CD4-positive, alpha-beta T cell treated with Interferon alpha-2 for 1 hour (primary cell): ENCODE data around the gene GINS2.

Source experiments
- DNase-seq, 2 donors: peaks; one replicate each; pipeline ENCODE4 v3.0.0-alpha.2; 2020 to 2022

GINS2 gene

DNA sequence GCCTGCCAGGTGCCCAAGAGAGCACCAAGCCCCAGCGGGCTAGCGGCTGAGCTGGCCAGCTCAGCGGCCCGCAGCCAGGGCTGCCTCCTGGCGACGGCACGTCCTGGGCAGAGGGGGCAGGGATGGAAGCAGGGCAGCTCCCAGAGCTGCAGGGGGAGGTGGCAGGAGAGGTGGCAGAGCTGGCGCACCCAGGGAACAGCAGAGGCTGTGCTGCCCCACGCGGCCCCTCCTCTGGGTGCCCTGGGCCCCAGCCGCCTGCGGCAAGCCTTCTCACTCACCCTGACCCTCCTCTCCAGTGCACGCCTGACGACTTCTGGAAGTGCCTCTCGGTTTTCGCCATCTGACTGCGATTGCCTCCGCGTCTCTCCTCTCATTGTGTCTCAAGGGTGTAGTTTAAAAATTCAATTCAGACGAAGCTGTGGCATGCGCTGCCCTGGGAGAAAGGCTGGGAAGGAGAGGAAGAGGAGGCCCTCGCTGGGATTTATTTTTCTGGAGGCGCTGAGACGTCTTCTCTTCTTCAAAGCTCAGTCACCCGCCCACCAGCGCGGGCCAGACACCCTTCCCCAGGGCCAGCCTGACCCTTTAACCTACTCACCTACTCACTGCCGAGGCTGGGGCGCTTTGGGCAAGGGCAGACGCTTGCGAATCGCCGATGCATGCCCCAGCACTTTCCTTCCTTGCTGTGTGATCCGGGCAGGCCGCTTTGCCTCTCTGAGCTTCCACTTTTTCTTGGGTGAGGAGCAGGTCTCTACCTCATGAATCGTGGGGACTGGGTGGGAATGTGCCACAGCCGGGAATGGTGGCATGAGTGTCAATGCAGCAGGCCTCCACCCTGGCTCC is 50.7 kb downstream of the GINS2 start:
- no peak for DNase-seq

DNA sequence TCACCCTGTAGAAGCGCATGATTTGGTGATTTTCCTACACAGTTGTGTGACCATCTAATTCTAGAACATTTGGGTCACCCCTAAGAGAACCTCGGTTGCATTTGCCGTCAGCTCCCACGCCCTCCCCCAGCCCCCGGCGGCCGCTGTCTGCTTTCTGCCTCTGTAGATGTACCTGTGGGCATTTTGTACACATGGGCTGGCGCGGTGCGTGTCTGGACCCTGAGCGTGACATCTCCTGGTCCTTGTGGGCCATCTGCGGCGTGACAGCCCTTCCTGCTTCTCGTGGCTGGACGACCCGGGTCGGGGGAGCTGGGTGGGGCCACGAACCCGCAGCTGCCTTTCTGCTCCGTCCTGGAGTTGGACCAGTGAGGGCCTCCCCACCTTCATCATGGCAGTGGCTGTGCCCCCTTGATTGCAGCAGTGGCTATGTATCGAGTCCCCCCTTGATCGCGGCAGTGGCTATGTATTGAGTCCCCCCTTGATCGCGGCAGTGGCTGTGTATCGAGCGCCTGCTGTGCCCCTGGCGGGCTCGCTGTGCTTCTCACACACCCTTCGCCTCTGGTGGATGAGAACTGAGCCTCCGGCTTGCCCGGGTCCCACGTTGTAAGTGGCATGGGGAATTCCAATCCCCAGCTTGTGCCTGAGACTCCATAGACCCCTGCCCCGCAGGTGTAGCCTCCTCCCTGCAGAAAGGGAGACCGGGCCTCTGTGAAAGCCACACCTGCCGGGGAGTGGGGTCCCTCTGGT is 51.5 kb downstream of the GINS2 start:
- DNase-seq, result no peak

DNA sequence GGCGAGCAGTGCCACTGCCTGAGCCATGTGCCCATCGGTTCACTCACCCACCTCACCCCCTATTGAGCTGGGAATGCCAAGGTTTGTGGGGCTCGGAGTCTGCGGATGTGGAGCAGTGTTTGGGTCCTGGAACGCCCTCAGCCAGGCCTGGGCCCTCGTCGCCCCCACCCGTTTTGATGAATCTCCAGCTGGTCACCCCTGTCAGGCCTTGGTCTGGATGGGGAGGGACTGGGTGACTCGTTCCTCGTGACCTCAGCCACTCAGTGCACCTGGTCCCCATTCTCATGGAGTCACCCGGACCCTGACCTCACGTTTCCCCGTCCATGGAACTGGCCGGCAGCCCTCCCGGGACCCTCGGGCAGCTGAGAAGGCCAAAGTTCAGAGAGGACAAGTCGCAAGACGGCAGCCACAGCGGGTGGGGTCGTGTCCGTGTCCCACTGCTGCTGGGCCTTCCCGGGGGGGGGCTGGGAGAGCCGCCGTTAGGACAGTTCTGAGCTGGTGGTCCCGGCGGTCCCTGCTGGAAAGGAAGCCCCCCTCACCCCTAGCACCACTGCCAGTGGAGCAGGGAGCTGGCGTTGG is 52.4 kb downstream of the GINS2 start:
- DNase-seq, result no peak

DNA sequence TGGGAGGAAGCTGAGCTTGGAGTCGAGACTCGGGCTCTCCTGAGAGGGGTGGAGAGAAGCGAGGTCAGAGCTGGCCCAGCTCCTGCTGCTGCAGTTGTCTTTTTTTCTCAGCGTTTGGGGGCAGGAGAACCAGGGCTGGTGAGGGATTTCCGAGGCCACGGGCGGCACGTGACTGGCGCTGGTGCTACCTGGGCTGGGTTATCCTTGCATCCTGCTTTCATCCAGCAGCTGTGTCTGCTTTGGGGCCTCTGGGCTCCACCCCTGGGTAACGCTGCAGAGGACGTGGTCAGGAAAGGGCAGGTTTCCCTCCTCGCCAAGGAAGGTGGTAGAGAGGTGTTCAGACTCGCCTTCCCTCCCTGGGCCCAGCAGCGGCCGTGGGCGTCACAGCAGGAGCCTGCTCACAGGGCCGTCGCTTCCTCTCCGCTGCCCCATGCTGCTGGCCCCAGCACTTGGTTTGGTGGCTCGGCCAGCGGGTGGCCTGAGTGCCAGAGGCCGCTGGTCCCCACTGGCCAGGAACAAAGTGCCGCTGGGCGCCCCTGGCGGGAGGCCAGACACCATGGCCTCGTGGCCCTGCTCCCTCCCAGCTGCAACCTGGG is 53.1 kb downstream of the GINS2 start:
- no peak for DNase-seq

DNA sequence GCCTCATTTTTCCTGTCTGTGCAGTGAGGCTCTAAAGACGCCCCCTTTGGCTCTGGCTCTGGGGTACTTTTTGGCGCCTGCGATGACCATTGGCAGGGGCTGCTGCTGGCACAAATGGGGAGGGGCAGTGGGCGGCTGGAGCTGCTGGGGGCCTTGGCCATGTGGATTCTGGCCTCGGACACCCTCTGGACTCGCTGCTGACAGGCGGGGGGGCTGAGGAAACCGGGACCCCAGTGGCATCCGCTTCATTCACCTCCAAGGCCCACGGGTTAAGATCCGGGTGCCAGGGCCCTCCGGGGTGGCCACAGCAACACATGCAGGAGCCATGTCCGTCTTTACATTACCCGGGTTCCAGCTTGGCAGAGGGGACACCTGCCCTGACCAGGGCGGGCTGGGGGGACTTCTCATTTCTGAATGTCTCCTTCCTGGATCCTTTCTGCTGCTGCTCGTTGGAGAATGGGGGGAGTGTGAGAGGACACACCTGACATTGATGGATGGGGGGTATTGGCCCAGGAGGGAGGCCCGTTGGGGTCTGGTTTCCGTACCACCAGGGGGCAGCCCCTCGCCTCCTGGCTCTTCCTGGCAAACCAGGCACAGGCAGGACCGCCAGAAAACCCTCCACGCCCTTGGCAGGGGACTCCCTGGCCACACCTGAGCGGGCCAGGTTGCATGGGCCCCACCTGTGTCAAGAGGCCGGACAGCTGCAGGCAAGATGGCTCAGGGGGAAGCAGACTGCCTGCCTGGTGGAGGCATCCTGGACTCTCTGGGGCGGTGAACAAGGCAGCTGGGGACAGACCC is 53.8 kb downstream of the GINS2 start:
- no peak for DNase-seq

DNA sequence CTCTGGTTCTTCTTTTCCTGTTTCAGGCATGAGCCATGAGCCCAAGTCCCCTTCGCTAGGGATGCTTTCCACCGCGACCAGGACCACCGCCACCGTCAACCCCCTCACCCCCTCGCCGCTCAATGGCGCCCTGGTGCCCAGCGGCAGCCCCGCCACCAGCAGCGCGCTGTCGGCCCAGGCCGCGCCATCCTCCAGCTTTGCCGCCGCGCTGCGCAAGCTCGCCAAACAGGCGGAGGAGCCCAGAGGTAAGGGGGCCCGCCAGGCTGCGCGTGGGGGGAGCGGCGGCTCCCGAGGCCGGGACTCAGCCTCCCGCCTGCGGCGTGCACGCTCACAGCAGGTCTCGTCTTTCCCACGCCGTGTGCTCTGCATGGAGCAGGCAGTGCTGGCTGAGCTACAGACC is 54.9 kb downstream of the GINS2 start:
- no peak for DNase-seq

DNA sequence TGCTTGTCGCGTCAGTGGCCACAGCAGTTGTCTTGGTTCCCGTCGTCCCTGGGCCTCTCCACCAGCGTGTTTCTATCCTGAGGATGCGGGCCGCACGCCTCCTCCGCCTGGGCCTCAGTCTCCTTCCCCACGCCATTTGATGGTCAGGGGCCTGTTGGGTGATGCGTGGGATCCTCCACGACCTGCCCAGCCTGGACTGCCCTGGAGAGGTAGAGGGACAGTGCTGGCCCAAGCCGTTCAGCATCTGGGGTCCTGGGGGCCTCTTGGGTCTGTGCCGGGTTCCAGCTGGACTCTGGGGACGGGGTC is 55.4 kb downstream of the GINS2 start:
- no peak for DNase-seq

DNA sequence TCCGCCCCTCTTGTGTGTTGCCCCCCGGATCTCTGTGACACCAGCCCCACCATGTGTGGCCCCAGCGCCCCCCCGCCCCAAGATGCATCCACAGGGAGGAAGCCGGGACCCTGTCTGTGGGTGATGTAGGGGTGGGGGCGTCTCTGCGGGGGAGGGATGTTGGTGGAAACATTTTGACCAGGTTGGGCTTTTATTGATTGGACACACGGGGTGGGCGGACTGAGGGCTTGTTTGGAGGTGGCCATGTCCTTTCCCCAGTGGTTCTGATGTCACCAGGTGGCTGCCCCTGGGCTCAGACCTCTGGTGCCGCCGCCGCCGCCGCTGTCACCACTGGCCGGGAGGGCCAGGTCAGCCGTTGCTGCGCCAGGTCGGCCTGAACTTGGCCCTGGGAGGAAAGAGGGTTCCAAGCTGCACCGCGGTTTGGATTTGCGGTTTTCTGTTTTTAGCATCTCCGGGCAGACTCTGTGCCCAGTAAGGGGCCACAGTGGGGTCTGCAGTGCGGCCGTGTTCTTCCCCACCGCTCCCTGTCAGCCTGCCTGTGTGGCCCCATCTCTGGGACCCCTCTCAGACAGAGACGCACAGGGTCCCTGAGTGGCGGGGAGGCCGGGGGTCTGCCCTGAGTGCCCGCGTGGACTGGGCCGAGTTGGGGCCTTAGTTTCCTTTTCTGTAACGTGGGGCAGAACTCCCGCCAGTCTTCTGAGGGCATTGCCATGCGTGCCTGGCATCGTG is 55.9 kb downstream of the GINS2 start:
- DNase-seq, result no peak

DNA sequence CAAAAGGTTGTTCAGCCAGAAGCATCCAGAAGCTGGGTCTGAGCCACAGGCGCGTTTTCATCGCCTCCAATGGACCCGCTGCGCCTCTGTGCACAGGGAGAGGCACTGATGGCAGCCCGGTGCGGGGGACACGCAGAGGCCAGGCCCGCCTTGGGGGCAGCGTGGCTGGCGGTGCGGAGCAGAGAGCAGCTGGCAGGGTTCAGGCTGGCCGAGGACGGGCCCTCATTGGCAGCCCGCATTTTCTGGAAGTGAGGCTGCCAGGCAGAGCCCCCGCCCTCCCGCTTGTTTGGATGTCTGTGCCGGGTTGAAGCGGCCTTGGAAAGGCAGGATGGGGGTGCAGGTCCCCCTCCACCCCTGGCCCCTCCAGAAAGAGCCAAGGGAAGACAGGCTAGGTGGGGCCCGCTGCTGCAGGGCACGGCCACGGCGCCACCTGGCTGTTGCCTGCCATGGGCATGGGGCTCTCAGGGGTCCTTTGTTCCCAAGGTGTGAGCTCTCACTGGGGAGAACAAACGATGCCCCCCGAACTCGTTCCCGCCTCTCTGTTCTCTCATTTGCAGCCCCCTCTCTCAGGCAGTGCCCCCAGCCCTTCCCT is 56.9 kb downstream of the GINS2 start:
- DNase-seq, result no peak

DNA sequence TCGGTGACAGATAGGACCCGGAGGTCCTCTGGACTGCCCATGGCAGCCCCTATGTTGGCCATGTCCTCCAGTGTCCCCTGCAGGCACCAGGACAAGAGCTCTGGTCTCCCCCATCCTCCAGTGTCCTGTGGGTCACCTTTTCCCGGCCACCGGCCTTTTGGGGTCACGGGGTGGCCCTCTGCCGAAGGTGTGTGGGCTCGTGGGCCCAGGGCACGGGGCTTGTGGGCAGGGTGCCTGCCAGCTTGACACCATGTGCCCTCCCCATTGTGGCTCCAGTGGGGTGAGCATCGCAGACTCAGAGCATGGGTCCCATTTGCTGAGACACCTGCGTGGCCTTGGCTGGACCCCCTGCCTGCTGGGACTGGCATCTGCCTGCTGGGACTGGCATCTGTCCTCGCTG is 57.5 kb downstream of the GINS2 start:
- DNase-seq, result no peak

DNA sequence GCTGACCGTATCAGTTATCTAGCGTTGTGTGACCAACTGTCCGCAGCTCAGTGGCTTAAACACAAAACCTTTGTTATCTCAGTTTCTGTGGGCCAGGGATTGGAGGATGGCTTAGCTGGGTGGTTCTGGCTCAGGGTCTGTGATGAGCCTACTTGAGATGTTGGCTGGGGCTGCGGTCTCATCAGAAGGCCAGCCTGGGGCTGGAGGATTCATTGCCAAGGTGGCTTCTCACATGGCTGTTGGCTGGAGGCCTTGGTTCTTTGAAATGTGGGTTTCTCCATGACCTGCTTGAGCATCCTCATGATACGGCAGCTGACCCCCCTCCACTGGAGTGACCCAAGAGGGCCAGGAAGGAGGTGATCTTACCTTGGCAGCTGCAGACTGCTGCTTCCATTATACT is 58.9 kb downstream of the GINS2 start:
- DNase-seq, result no peak

DNA sequence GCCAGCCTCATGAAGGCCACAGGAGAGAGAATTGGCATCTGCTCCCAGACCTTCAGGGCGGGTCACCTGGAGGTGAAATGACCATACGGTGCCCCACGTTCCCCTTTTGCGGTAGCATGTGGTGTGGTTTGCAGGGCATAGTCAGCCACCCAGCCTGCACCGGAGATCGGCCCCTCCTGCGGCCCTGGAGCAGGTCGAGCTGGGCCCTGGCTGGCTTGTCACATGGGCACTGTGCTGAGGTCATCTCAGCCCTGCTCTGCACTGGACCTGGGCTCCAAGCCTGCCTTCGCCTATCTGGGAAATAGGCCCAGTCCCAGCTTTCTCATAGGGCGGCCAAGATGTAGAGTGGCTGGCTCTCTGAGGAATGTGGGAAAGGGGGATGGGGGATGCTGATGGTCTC is 59.4 kb downstream of the GINS2 start:
- no peak for DNase-seq

DNA sequence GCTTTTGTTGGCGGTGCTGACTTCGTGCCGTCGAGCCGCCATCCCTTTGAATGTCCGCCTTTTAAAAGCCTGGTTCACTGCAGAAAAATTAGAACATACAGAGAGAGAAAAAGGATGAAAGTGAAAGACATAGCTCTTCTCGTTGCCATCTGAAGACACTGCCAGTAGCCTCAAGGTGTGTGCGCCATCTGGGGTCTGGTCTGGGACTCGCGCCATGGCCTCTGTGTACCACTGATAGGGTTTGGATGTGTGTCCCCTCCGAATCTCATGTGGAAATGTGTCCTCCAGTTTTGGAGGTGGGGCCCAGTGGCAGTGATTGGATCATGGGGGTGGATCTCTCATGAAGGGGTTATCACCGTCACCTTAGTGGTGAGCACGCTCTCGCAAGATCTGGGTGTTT is 60.1 kb downstream of the GINS2 start:
- no peak for DNase-seq

DNA sequence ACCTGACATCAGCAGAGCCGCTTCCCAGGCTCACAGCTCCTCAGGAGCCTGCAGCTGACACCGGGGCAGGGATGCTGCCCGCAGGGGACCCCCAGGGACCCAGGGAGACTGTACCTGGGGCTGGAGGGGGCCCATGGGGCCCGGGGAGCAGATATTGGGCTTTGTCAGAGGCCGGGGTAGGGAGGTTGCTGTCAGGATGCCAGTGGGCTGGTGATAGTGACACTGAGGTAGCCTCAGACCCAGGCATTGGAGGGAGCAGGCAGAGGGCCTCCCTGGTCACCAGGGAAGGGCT is 60.5 kb downstream of the GINS2 start:
- DNase-seq, result no peak

DNA sequence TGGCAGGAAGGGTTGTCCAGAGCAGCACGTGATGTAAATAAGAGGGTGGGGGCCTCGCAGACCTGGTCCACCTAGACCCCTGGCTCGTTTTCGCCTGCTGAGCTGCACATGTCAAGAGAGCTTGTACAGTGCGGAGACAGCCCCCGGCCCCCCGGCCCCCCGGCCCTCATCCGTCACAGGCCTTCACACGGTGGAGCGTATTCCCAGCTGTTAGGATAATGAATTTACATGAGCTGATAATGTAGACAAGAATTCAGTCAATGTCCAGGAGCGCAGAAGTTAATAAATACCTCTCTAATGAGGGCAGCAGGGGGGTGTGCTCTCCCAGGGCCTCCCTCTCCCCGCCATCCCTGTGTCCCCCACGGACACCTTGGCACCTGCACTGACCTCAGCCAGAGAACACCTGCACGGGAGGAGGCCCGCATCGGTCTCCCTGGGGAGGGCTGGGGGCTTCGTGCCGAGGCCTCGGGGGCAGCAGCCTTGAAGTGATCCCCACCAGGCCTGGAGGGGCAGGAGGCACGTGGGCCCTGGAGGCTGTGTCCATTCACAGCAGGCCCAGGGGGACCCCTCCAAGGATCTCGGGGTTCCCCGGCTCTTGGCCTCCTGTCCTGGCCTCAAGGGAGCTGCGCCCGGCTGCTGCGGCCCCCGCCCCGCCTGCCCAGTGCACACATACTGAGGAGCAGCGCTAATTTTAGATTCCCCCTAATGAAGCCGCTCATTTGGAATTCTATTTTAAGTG is 61.1 kb downstream of the GINS2 start:
- DNase-seq, result no peak

DNA sequence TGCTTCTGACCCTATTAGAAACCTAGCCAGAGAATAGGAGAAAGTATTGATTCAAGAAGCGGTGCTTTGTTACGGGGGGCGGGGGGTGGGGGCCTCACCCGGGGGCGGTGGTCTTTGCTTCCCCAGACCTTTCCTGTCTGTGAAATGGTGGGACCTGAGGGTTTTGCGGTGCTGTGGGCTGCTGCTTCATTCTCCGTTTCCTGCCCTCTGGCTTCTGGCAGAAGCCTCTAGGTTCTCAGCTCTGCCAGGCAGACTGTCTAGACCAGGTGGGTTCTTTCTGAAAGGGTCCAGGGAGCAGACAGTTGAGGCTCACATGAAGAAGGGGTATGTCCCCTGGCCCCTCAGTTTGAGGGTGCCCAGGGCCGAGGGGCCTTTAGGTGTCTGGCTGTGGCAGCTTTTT is 61.7 kb downstream of the GINS2 start:
- DNase-seq, result peak in 1 of 2 donors; percentile 8
